ENCODE results near the gene SLC12A1. TPM values are rescaled to one million over a fixed set of nuclear protein-coding genes. Genes with fewer than 3 reads are reported as not detected.

The SLC12A1 gene
- total RNA-seq, 2 donors from 2014 or later: 0.68 to 0.85 TPM

DNA sequence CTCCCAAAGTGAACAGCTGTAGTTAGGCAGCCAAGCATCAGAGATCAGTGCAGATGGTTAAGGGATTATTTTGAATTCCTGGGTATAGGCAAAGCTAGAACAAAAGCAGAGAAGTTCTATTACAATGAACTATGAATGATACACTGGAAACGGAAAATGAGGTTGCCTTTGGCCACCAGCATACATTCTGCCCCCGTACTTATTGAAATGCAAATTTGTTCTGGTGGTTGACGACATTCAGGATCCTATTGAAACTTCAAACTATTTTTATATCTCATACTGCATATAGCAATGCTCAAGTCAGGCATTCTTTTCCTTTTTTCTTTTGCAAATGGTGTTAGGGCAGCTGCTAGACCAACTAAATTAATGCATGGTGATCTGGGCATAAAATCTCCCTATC lies 61.7 kb downstream of the SLC12A1 start:
- no peak overlapping the region for H3K27ac ChIP-seq
- no peaks in the 10 kb centered on the region for H3K9me3 ChIP-seq
- no peaks in the 10 kb centered on the region for H3K4me1 ChIP-seq (ENCODE audit: control insufficient read depth in 1 of 2, low read depth in 2 of 2)
- no peaks in the 10 kb centered on the region for H3K27me3 ChIP-seq (replicated peaks; ENCODE audit: insufficient read depth)
- no peaks in the 10 kb centered on the region for H3K36me3 ChIP-seq
- H3K4me3 ChIP-seq: no peak overlapping the region
- TF ChIP-seq, protein P1, sequence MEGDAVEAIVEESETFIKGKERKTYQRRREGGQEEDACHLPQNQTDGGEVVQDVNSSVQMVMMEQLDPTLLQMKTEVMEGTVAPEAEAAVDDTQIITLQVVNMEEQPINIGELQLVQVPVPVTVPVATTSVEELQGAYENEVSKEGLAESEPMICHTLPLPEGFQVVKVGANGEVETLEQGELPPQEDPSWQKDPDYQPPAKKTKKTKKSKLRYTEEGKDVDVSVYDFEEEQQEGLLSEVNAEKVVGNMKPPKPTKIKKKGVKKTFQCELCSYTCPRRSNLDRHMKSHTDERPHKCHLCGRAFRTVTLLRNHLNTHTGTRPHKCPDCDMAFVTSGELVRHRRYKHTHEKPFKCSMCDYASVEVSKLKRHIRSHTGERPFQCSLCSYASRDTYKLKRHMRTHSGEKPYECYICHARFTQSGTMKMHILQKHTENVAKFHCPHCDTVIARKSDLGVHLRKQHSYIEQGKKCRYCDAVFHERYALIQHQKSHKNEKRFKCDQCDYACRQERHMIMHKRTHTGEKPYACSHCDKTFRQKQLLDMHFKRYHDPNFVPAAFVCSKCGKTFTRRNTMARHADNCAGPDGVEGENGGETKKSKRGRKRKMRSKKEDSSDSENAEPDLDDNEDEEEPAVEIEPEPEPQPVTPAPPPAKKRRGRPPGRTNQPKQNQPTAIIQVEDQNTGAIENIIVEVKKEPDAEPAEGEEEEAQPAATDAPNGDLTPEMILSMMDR (IDR thresholded peaks at IDR 0.05): no peak
- ATAC-seq (ENCODE audit: insufficient number of reproducible peaks, low FRiP score, low read depth): no peak
- no peak for DNase-seq (ENCODE audit: low spot score)

DNA sequence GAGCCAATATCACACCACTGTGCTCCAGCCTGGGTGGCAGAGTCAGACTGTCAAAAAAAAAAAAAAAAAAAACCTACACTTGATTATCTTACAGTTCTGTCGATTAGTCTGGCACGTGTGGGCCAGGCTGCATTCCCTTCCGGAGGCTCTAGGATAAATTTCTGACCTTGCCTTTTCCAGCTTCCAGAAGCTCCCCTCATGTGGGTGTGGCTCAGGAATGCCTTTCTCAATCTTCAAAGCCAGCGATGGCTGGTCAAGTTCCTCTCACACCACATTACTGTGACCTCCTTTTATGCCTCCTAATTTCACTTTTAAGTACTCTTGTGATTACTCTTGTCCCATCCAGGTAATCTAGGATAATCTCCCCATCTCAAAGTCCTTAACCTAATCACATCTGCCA lies 66.9 kb downstream of the SLC12A1 start:
- DNase-seq (ENCODE audit: low spot score) (no peak), ATAC-seq (ENCODE audit: insufficient number of reproducible peaks, low FRiP score, low read depth) (no peak)
- Histone ChIP-seq H3K36me3 (no peaks in the 10 kb centered on the region), H3K4me1 (ENCODE audit: control insufficient read depth in 1 of 2, low read depth in 2 of 2) (no peaks in the 10 kb centered on the region), H3K27ac (no peak overlapping the region), H3K4me3 (no peak overlapping the region), H3K9me3 (no peaks in the 10 kb centered on the region), H3K27me3 (replicated peaks; ENCODE audit: insufficient read depth) (no peaks in the 10 kb centered on the region)
- TF ChIP-seq, protein P1 (IDR thresholded peaks at IDR 0.05): no peak

DNA sequence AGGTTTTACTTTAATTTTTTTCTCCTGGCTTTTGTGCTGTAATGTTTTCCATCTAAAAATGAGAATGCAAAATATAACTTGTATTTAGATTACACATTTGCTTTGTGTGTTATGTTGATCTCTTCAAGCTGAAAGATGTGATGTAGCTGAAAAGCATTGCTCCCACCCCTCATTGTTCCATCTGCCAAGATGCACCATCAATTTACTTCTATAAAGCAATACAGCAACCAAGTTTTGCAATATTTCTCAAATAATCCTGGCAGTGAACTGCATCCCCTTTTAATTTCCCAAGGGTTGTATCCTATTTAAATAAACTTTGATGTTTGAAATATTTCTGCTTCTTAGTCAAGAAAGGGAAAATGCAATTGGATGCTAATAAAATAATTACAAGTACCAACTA lies 72.6 kb downstream of the SLC12A1 start:
- H3K9me3 ChIP-seq: no peaks in the 10 kb centered on the region
- H3K27me3 ChIP-seq (replicated peaks; ENCODE audit: insufficient read depth): no peaks in the 10 kb centered on the region
- H3K4me3 ChIP-seq: no peak overlapping the region
- H3K4me1 ChIP-seq (ENCODE audit: control insufficient read depth in 1 of 2, low read depth in 2 of 2): peaks cover 0 to 18% of the 10 kb centered on the region in 2 donors
- ATAC-seq (ENCODE audit: insufficient number of reproducible peaks, low FRiP score, low read depth) (no peak), DNase-seq (ENCODE audit: low spot score) (no peak)
- TF ChIP-seq, protein P1 (IDR thresholded peaks at IDR 0.05): no peak
- no peaks in the 10 kb centered on the region for H3K36me3 ChIP-seq
- no peak overlapping the region for H3K27ac ChIP-seq

GRCh38 chr15:48279608-48280007 lies 73.5 kb downstream of the SLC12A1 start:
- Histone ChIP-seq H3K27ac (no peak overlapping the region), H3K27me3 (replicated peaks; ENCODE audit: insufficient read depth) (no peaks in the 10 kb centered on the region), H3K4me1 (ENCODE audit: control insufficient read depth in 1 of 2, low read depth in 2 of 2) (peaks cover 2 to 28% of the 10 kb centered on the region in 2 donors), H3K9me3 (no peaks in the 10 kb centered on the region), H3K4me3 (no peak overlapping the region), H3K36me3 (no peaks in the 10 kb centered on the region)
- DNase-seq (ENCODE audit: low spot score): no peak
- ATAC-seq (ENCODE audit: insufficient number of reproducible peaks, low FRiP score, low read depth): no peak
- TF ChIP-seq, protein P1 (IDR thresholded peaks at IDR 0.05): no peak

DNA sequence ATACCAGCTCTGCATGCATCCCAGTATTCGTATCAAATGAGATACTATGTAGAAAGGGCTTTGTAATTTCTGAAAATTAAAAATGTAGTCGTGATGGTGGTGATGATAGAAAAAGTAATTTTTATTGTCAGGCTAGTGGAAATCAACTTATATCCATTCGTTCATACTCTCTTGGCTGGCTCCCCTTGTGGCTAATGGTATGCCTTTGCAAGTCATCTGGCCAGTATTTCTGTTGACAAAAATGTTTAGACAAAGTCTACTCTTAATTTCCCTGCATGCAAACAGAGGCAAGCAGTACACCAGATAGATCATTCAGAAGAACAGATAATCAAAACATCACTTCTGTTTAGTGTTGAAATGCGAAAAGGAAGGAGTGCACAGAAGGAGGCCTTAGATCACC lies 75.6 kb downstream of the SLC12A1 start:
- Histone ChIP-seq H3K36me3 (no peaks in the 10 kb centered on the region), H3K27ac (no peak overlapping the region), H3K4me1 (ENCODE audit: control insufficient read depth in 1 of 2, low read depth in 2 of 2) (peaks cover 10 to 47% of the 10 kb centered on the region in 2 donors), H3K4me3 (no peak overlapping the region), H3K9me3 (no peaks in the 10 kb centered on the region), H3K27me3 (replicated peaks; ENCODE audit: insufficient read depth) (no peaks in the 10 kb centered on the region)
- ATAC-seq (ENCODE audit: insufficient number of reproducible peaks, low FRiP score, low read depth): no peak
- DNase-seq (ENCODE audit: low spot score): no peak
- TF ChIP-seq, protein P1 (IDR thresholded peaks at IDR 0.05): no peak
